Breast epithelium (tissue), 4 donors: ENCODE data around the gene MICAL2. TPM values are rescaled to one million over a fixed set of nuclear protein-coding genes. Genes with fewer than 3 reads are reported as not detected.
A peak's percentile ranks its signal among the peaks of the same experiment; 100 is the strongest.

Experiments
- DNase-seq, 2 donors: peaks; one replicate each; pipeline ENCODE4 v3.0.0-alpha.2; 2019; ENCODE audit warnings: low spot score in 2 of 2
- H3K27ac ChIP-seq, 2 donors: fragments of 200-600 bp; sonication (generic) in 1 of 2; one replicate each; pipeline ENCODE4 v1.5.1; 2016 to 2019; ENCODE audit warnings: mild to moderate bottlenecking in 1 of 2
- H3K27me3 ChIP-seq, 2 donors: fragments of 200-600 bp; sonication (generic) in 1 of 2; one replicate each; pipeline versions ENCODE4 v1.5.1 to v1.6.0; 2017 to 2019; ENCODE audit warnings: control low read depth in 1 of 2, mild to moderate bottlenecking in 1 of 2
- H3K36me3 ChIP-seq: fragments of 200-600 bp; one replicate; pipeline ENCODE4 v1.5.1; 2019
- H3K4me1 ChIP-seq, 2 donors: fragments of 200-600 bp; sonication (generic); one replicate each; pipeline ENCODE4 v1.5.1; 2016 to 2019; ENCODE audit warnings: control low read depth in 1 of 2
- H3K4me3 ChIP-seq, 3 donors: fragments of 200-600 bp; sonication (generic); 1 replicate in 2 of 3; 2 replicates in 1 of 3; pipeline ENCODE4 v1.5.1; 2016 to 2019; ENCODE audit warnings: mild to moderate bottlenecking in 3 of 3, moderate library complexity in 2 of 3
- H3K9me3 ChIP-seq, 2 donors: fragments of 200-600 bp; sonication (generic) in 1 of 2; one replicate each; pipeline ENCODE4 v1.5.1; 2016 to 2019; ENCODE audit warnings: control low read depth in 1 of 2
- CTCF ChIP-seq, 3 donors: fragments of 450-650 bp; IDR thresholded peaks; one replicate each; pipeline ENCODE4 v1.5.1; 2016 to 2017; ENCODE audit warnings: antibody characterized with exemption in 3 of 3, mild to moderate bottlenecking in 3 of 3, moderate library complexity in 3 of 3
- POLR2A ChIP-seq: fragments of 450-650 bp; IDR thresholded peaks from one replicate; pipeline ENCODE4 v1.6.1; 2016; ENCODE audit warnings: antibody characterized with exemption, mild to moderate bottlenecking, moderate library complexity
- POLR2AphosphoS5 ChIP-seq, 3 donors: sonication (generic); formaldehyde crosslinking; IDR thresholded peaks; one replicate each; pipeline ENCODE4 v1.6.1; 2017; ENCODE audit warnings: antibody characterized with exemption in 3 of 3
- intact Hi-C: fragments of 100-400 bp; cut with DNase I; formaldehyde crosslinking; loops from one replicate; pipeline ENCODE4 v1.15.1; 2023; ENCODE audit warnings: low total_unique reads
- total RNA-seq, 3 donors: library from RNA; depleted of rRNA; stranded (reverse); fragments of >200 nt; gene quantifications; one replicate each; pipeline ENCODE4 v1.1.0, GENCODE V29; 2016

Gene MICAL2
- total RNA-seq, 3 donors from 2014 or later, result 30.9 to 52.4 (median 38.6) TPM

- TF ChIP-seq CTCF (IDR thresholded peaks at IDR 0.05) (no peak), POLR2AphosphoS5 (IDR thresholded peaks at IDR 0.05) (no peak), POLR2A (no peak)
- DNase-seq, result no peak
- Histone ChIP-seq H3K9me3 (no peaks in the 10 kb centered on the region), H3K27me3 (no peaks in the 10 kb centered on the region), H3K36me3 (no peaks in the 10 kb centered on the region), H3K4me1 (no peaks in the 10 kb centered on the region), H3K27ac (no peak overlapping the region), H3K4me3 (no peak overlapping the region)
- intact Hi-C loops, result no loop called here
These were observed 45.5 kb upstream of the MICAL2 start for GRCh38 chr11:12064954-12065280.

- intact Hi-C loops, result no loop called here
- TF ChIP-seq POLR2AphosphoS5 (IDR thresholded peaks at IDR 0.05) (peak in 2 of 3 donors; percentile 24 to 40), POLR2A (no peak)
- Histone ChIP-seq H3K9me3 (no peaks in the 10 kb centered on the region), H3K36me3 (no peaks in the 10 kb centered on the region), H3K4me3 (no peak overlapping the region), H3K27ac (peak overlapping the region; percentile 57 to 75), H3K4me1 (no peaks in the 10 kb centered on the region), H3K27me3 (no peaks in the 10 kb centered on the region)
- DNase-seq, result peak in 1 of 2 donors; percentile 84
These were observed 44.2 kb upstream of the MICAL2 start for GRCh38 chr11:12066056-12066798.

- Histone ChIP-seq H3K27me3 (no peaks in the 10 kb centered on the region), H3K36me3 (no peaks in the 10 kb centered on the region), H3K9me3 (no peaks in the 10 kb centered on the region), H3K4me3 (no peak overlapping the region), H3K27ac (peak overlapping the region; percentile 57 to 75), H3K4me1 (no peaks in the 10 kb centered on the region)
- intact Hi-C loops, result no loop called here
- TF ChIP-seq POLR2A (no peak), POLR2AphosphoS5 (IDR thresholded peaks at IDR 0.05) (no peak), CTCF (IDR thresholded peaks at IDR 0.05) (no peak)
- DNase-seq, result no peak
These were observed 43.4 kb upstream of the MICAL2 start for GRCh38 chr11:12066799-12067508.

- Histone ChIP-seq H3K27ac (peak overlapping the region in 1 of 2 donors; percentile 44), H3K36me3 (no peaks in the 10 kb centered on the region), H3K9me3 (no peaks in the 10 kb centered on the region), H3K4me3 (no peak overlapping the region), H3K27me3 (no peaks in the 10 kb centered on the region), H3K4me1 (no peaks in the 10 kb centered on the region)
- no peak for DNase-seq
- intact Hi-C loops, result no loop called here
- TF ChIP-seq POLR2A (no peak), CTCF (IDR thresholded peaks at IDR 0.05) (no peak), POLR2AphosphoS5 (IDR thresholded peaks at IDR 0.05) (no peak)
These were observed 42.5 kb upstream of the MICAL2 start for GRCh38 chr11:12067796-12068357.

- intact Hi-C loops, result no loop called here
- no peak overlapping the region for H3K27ac ChIP-seq
- TF ChIP-seq CTCF (IDR thresholded peaks at IDR 0.05), result no peak
- TF ChIP-seq POLR2AphosphoS5 (IDR thresholded peaks at IDR 0.05), result no peak
- TF ChIP-seq POLR2A, result no peak
- H3K4me1 ChIP-seq, result no peaks in the 10 kb centered on the region
- H3K27me3 ChIP-seq, result no peaks in the 10 kb centered on the region
- DNase-seq, result no peak
- no peaks in the 10 kb centered on the region for H3K9me3 ChIP-seq
- no peak overlapping the region for H3K4me3 ChIP-seq
- H3K36me3 ChIP-seq, result no peaks in the 10 kb centered on the region
These were observed 41.2 kb upstream of the MICAL2 start for GRCh38 chr11:12069066-12069676.
